Subcutaneous abdominal adipose tissue (tissue), 5 donors: ENCODE data around the gene STRADA.
A peak's percentile ranks its signal among the peaks of the same experiment; 100 is the strongest.

Experiments
- H3K27ac ChIP-seq: one replicate; pipeline ENCODE4 v1.7.0; 2013; ENCODE audit warnings: low read depth, mild to moderate bottlenecking, inconsistent platforms, low read length, moderate library complexity
- H3K27me3 ChIP-seq, 5 donors: one replicate each; pipeline ENCODE4 v1.7.0; 2013; ENCODE audit warnings: low read length in 5 of 5, inconsistent platforms in 1 of 5; ENCODE audit not compliant: control insufficient read depth in 5 of 5, insufficient read depth in 4 of 5
- H3K36me3 ChIP-seq, 5 donors: one replicate each; pipeline ENCODE4 v1.7.0; 2013; ENCODE audit warnings: low read length in 5 of 5; ENCODE audit not compliant: control insufficient read depth in 5 of 5, insufficient read depth in 5 of 5
- H3K4me1 ChIP-seq, 5 donors: one replicate each; pipeline ENCODE4 v1.7.0; 2013; ENCODE audit warnings: low read length in 5 of 5, mild to moderate bottlenecking in 3 of 5, moderate library complexity in 1 of 5; ENCODE audit not compliant: control insufficient read depth in 5 of 5, insufficient read depth in 5 of 5
- H3K4me3 ChIP-seq, 5 donors: one replicate each; pipeline ENCODE4 v1.7.0; 2013; ENCODE audit warnings: low read length in 5 of 5, low read depth in 1 of 5
- H3K9ac ChIP-seq, 5 donors: one replicate each; pipeline ENCODE4 v1.7.0; 2013; ENCODE audit warnings: low read length in 5 of 5, mild to moderate bottlenecking in 4 of 5, moderate library complexity in 3 of 5
- H3K9me3 ChIP-seq, 5 donors: one replicate each; pipeline ENCODE4 v1.7.0; 2013; ENCODE audit warnings: low read length in 5 of 5; ENCODE audit not compliant: control insufficient read depth in 5 of 5
- donor health status: healthy.
- donor health status: healthy.
- donor health status: healthy.
- donor health status: healthy.
- donor health status: healthy.

STRADA gene

GRCh38 chr17:63676584-63676983 lies 65.0 kb downstream of the STRADA start:
- peaks cover 0 to 50% (median 23%) of the 10 kb centered on the region in 5 donors for H3K36me3 ChIP-seq
- H3K27ac ChIP-seq, result peak overlapping the region; percentile 12
- H3K4me1 ChIP-seq, result peaks cover 9 to 46% (median 33%) of the 10 kb centered on the region in 5 donors

GRCh38 chr17:63675607-63676546 lies 65.7 kb downstream of the STRADA start:
- Histone ChIP-seq H3K9ac (peak overlapping the region in 3 of 5 donors; percentile 16 to 53 (median 29)), H3K27ac (peak overlapping the region; percentile 75), H3K36me3 (peaks cover 0 to 48% (median 21%) of the 10 kb centered on the region in 5 donors), H3K27me3 (no peaks in the 10 kb centered on the region), H3K4me1 (peaks cover 9 to 44% (median 33%) of the 10 kb centered on the region in 5 donors), H3K4me3 (peak overlapping the region in 4 of 5 donors; percentile 39 to 54 (median 47)), H3K9me3 (no peaks in the 10 kb centered on the region)

More at GRCh38 chr17:63676584-63676983, 65.0 kb downstream of the STRADA start:
- H3K9ac ChIP-seq, result no peak overlapping the region
- no peaks in the 10 kb centered on the region for H3K9me3 ChIP-seq
- no peaks in the 10 kb centered on the region for H3K27me3 ChIP-seq
- H3K4me3 ChIP-seq, result no peak overlapping the region

- H3K27me3 ChIP-seq, result no peaks in the 10 kb centered on the region
- H3K9ac ChIP-seq, result peak overlapping the region in 3 of 5 donors; percentile 16 to 53 (median 29)
- peaks cover 0 to 50% (median 21%) of the 10 kb centered on the region in 5 donors for H3K36me3 ChIP-seq
- H3K4me1 ChIP-seq, result peaks cover 9 to 44% (median 33%) of the 10 kb centered on the region in 5 donors
- peak overlapping the region in 4 of 5 donors; percentile 39 to 54 (median 47) for H3K4me3 ChIP-seq
- H3K27ac ChIP-seq, result peak overlapping the region; percentile 75
- H3K9me3 ChIP-seq, result no peaks in the 10 kb centered on the region
Measured at GRCh38 chr17:63675231-63675606, 66.4 kb downstream of the STRADA start.

GRCh38 chr17:63672856-63673255 lies 68.7 kb downstream of the STRADA start:
- Histone ChIP-seq H3K27me3 (no peaks in the 10 kb centered on the region), H3K4me3 (no peak overlapping the region), H3K9ac (no peak overlapping the region), H3K4me1 (peaks cover 9 to 52% (median 33%) of the 10 kb centered on the region in 5 donors), H3K9me3 (no peaks in the 10 kb centered on the region), H3K27ac (no peak overlapping the region), H3K36me3 (peaks cover 0 to 57% (median 33%) of the 10 kb centered on the region in 5 donors)

GRCh38 chr17:63665527-63666214 lies 75.9 kb downstream of the STRADA start:
- Histone ChIP-seq H3K4me1 (peaks cover 0 to 37% (median 8%) of the 10 kb centered on the region in 5 donors), H3K27me3 (no peaks in the 10 kb centered on the region), H3K27ac (no peak overlapping the region), H3K4me3 (no peak overlapping the region), H3K9me3 (no peaks in the 10 kb centered on the region), H3K36me3 (peaks cover 17 to 73% (median 51%) of the 10 kb centered on the region in 5 donors), H3K9ac (no peak overlapping the region)

GRCh38 chr17:63659850-63660249 lies 81.7 kb downstream of the STRADA start:
- peaks cover 17 to 52% (median 32%) of the 10 kb centered on the region in 5 donors for H3K36me3 ChIP-seq
- H3K9ac ChIP-seq, result no peak overlapping the region
- no peaks in the 10 kb centered on the region for H3K9me3 ChIP-seq
- H3K27me3 ChIP-seq, result no peaks in the 10 kb centered on the region
- H3K4me3 ChIP-seq, result no peak overlapping the region
- no peak overlapping the region for H3K27ac ChIP-seq
- H3K4me1 ChIP-seq, result peaks cover 0 to 7% (median 4%) of the 10 kb centered on the region in 5 donors

GRCh38 chr17:63658366-63658765 lies 83.2 kb downstream of the STRADA start:
- peaks cover 0 to 6% (median 0%) of the 10 kb centered on the region in 5 donors for H3K4me1 ChIP-seq
- no peak overlapping the region for H3K4me3 ChIP-seq
- H3K9me3 ChIP-seq, result no peaks in the 10 kb centered on the region
- H3K36me3 ChIP-seq, result peaks cover 16 to 60% (median 40%) of the 10 kb centered on the region in 5 donors
- no peak overlapping the region for H3K9ac ChIP-seq
- H3K27ac ChIP-seq, result no peak overlapping the region
- H3K27me3 ChIP-seq, result no peaks in the 10 kb centered on the region

GRCh38 chr17:63657786-63658185 lies 83.8 kb downstream of the STRADA start:
- no peak overlapping the region for H3K4me3 ChIP-seq
- H3K9me3 ChIP-seq, result no peaks in the 10 kb centered on the region
- H3K9ac ChIP-seq, result no peak overlapping the region
- H3K27me3 ChIP-seq, result no peaks in the 10 kb centered on the region
- H3K4me1 ChIP-seq, result peaks cover 0 to 6% (median 0%) of the 10 kb centered on the region in 5 donors
- peaks cover 21 to 59% (median 44%) of the 10 kb centered on the region in 5 donors for H3K36me3 ChIP-seq
- no peak overlapping the region for H3K27ac ChIP-seq

GRCh38 chr17:63653050-63653449 lies 88.5 kb downstream of the STRADA start:
- no peaks in the 10 kb centered on the region for H3K27me3 ChIP-seq
- H3K4me1 ChIP-seq, result peaks cover 0 to 5% (median under 1%) of the 10 kb centered on the region in 5 donors
- H3K4me3 ChIP-seq, result no peak overlapping the region
- H3K36me3 ChIP-seq, result peaks cover 23 to 35% (median 34%) of the 10 kb centered on the region in 5 donors
- H3K9me3 ChIP-seq, result no peaks in the 10 kb centered on the region
- no peak overlapping the region for H3K27ac ChIP-seq
- no peak overlapping the region for H3K9ac ChIP-seq
